Measurements from ENCODE around the gene IKZF3.

- no peak for TF ChIP-seq HCFC1 (IDR thresholded peaks at IDR 0.05; ENCODE audit: low read length)
- no peak for TF ChIP-seq TAF1 (IDR thresholded peaks at IDR 0.05; ENCODE audit: borderline replicate concordance, low read depth, low read length)
- no peak for TF ChIP-seq PAX8 (IDR thresholded peaks at IDR 0.05)
- TF ChIP-seq SIX5 (IDR thresholded peaks at IDR 0.05; ENCODE audit: low read depth, low read length, severe bottlenecking) = no peak
- no peak for TF ChIP-seq SMC3 (IDR thresholded peaks at IDR 0.05; ENCODE audit: borderline replicate concordance, low read length)
- no peak for TF ChIP-seq BACH1 (IDR thresholded peaks at IDR 0.05; ENCODE audit: borderline replicate concordance)
- TF ChIP-seq JUND (IDR thresholded peaks at IDR 0.05; ENCODE audit: low read depth, low read length) = no peak
- no peak for TF ChIP-seq POLR2A (IDR thresholded peaks at IDR 0.05; ENCODE audit: low read depth, low read length)
- no peak for TF ChIP-seq ZNF207 (IDR thresholded peaks at IDR 0.05; ENCODE audit: borderline replicate concordance)
- no peak for TF ChIP-seq CTCF (IDR thresholded peaks at IDR 0.05 in 2 of 3, conservative IDR thresholded peaks at IDR 0.05 in 1 of 3; ENCODE audit: control insufficient read depth in 2 of 3, extremely low read depth in 1 of 3, insufficient read depth in 1 of 3, low read depth in 3 of 3, low read length in 3 of 3)
- TF ChIP-seq SREBF1 (IDR thresholded peaks at IDR 0.05; ENCODE audit: low read length) = no peak
- no peak for TF ChIP-seq SIN3A (IDR thresholded peaks at IDR 0.05; ENCODE audit: low read depth, low read length)
- TF ChIP-seq ATF3 (IDR thresholded peaks at IDR 0.05; ENCODE audit: borderline replicate concordance, extremely low read depth, low read depth, low read length) = no peak
Measured at GRCh38 chr17:39724731-39725130, 139.4 kb downstream of the IKZF3 start.
